ENCODE data around the gene DHTKD1. TPM values are rescaled to one million over a fixed set of nuclear protein-coding genes. Genes with fewer than 3 reads are reported as not detected.

DHTKD1 gene
- total and polyA plus RNA-seq, 11 donors, result 11.4 to 44.3 (median 28.9) TPM

GRCh38 chr10:12121673-12122072 is 52.9 kb downstream of the DHTKD1 start:
- intact Hi-C loops (cut with DNase I), result loop anchor here in 1 of 10 donors (10.0 kb wide), 1 partner anchor 77 kb away; the partner anchor contains the start of gene UPF2
- WGBS, 4 donors, result 89 to 92% (median 91%) methylated on average over 4 of the region's 4 CpGs
- no peak for DNase-seq
- Histone ChIP-seq H3K4me1 (no peaks in the 10 kb centered on the region), H3K27me3 (no peaks in the 10 kb centered on the region), H3K27ac (no peak overlapping the region), H3K4me3 (no peak overlapping the region), H3K36me3 (peaks cover 0 to 64% (median 44%) of the 10 kb centered on the region in 9 donors), H3K9me3 (no peaks in the 10 kb centered on the region)
- ATAC-seq, result no peak
- no peak for TF ChIP-seq POLR2A (IDR thresholded peaks at IDR 0.05)
- no peak for TF ChIP-seq CTCF (IDR thresholded peaks at IDR 0.05)

GRCh38 chr10:12129222-12130111 is 60.7 kb downstream of the DHTKD1 start, which contains the start of gene SEC61A2:
TSS of gene SEC61A2 (plus strand) at chr10:12129677. CDS start at chr10:12129788, 111 bp downstream.
- no peaks in the 10 kb centered on the region for H3K9me3 ChIP-seq
- no peaks in the 10 kb centered on the region for H3K27me3 ChIP-seq
- peak; percentile 96 to 99 (median 98) for ATAC-seq
- H3K4me1 ChIP-seq, result peaks cover 0 to 18% (median 5%) of the 10 kb centered on the region in 12 donors
- TF ChIP-seq CTCF (IDR thresholded peaks at IDR 0.05) (no peak), POLR2A (IDR thresholded peaks at IDR 0.05) (peak in 1 of 2 donors; percentile 66)
- DNase-seq, result peak; percentile 96 to 99 (median 97)
- peaks cover 0 to 19% (median 7%) of the 10 kb centered on the region in 9 donors for H3K36me3 ChIP-seq
- WGBS, 4 donors, result 0 to 1% (median 1%) methylated on average over 57 to 108 of the region's 108 CpGs
- intact Hi-C loops (cut with DNase I), result loop anchor here in 3 of 10 donors (1.0 to 10.0 kb wide), 5 partner anchors 61 to 85 kb away; partner anchors contain the start of genes DHTKD1 (in 2 of the 3), NUDT5 (in 2 of the 3), CDC123 (in 1 of the 3) and UPF2 (in 1 of the 3)
- H3K4me3 ChIP-seq, result peak within 1 kb of the TSS; percentile 79 to 99 (median 94)
- peak within 1 kb of the TSS; percentile 66 to 95 (median 90) for H3K27ac ChIP-seq

DNA sequence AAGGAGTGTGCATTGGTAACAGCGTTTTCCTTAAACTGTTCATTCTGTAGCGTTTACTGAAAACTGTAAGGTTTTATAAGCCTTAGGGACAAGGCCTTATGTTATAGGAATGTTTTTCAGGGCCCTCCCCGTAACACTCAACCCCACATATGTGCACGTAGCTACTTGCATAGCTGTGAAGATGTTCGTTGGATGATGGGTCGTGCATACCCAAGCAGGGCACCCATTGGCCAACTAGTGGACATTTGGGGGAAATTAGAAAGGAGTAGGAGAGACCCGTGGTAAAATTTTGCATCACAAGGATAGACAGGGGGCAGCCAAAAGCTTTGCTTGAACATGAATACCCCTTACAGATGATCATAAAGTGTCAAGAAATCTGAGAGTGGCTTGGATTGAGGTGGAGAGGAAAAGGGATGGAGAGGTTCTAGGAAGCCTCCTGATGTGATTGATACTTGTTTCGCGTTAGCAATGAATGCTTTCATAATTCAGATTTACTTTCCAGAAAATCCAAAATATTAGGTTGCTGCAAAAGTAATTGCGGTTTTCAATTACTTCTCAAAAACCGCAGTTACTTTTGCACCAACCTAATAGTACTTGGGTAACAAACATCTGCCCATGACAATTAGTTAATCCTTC is 61.6 kb downstream of the DHTKD1 start:
- peaks cover 0 to 18% (median 5%) of the 10 kb centered on the region in 12 donors for H3K4me1 ChIP-seq
- no peaks in the 10 kb centered on the region for H3K9me3 ChIP-seq
- H3K4me3 ChIP-seq, result peak overlapping the region; percentile 79 to 99 (median 94)
- ATAC-seq (peak; percentile 10 to 49 (median 18)), DNase-seq (no peak)
- no peaks in the 10 kb centered on the region for H3K27me3 ChIP-seq
- intact Hi-C loops (cut with DNase I), result loop anchor here in 1 of 10 donors (2.0 kb wide), 1 partner anchor 64 kb away; the partner anchor contains the start of gene NUDT5
- peak overlapping the region in 10 of 12 donors; percentile 73 to 93 (median 87) for H3K27ac ChIP-seq
- TF ChIP-seq POLR2A (IDR thresholded peaks at IDR 0.05), result no peak
- peak in 7 of 12 donors; percentile 11 to 54 (median 34) for TF ChIP-seq CTCF (IDR thresholded peaks at IDR 0.05)
- 27 to 35% (median 32%) methylated on average over 11 of the region's 11 CpGs for WGBS, 4 donors
- H3K36me3 ChIP-seq, result peaks cover 0 to 28% (median 15%) of the 10 kb centered on the region in 9 donors

All from heart left ventricle (tissue), 16 donors.